IMR-90 (cell line): Measurements from ENCODE around the gene MAP4K1.

Source experiments
- BHLHE40 ChIP-seq: fragments of 150-350 bp; IDR thresholded peaks from 2 replicates; pipeline ENCODE4 v1.6.1; 2016; ENCODE audit warnings: mild to moderate bottlenecking, low read depth, low read length
- CEBPB ChIP-seq: IDR thresholded peaks from 2 replicates; pipeline ENCODE4 v1.6.1; 2012; ENCODE audit warnings: low read depth, low read length, improper control_type of control experiment
- CTCF ChIP-seq: conservative IDR thresholded peaks from 2 replicates; pipeline ENCODE4 v1.5.1; 2012; ENCODE audit warnings: mild to moderate bottlenecking, low read depth, low read length, improper control_type of control experiment
- MAFK ChIP-seq: IDR thresholded peaks from 2 replicates; pipeline ENCODE4 v1.6.1; 2012; ENCODE audit warnings: low read depth, low read length, improper control_type of control experiment
- NFE2L2 ChIP-seq: fragments of 150-350 bp; IDR thresholded peaks from 2 replicates; pipeline ENCODE4 v1.6.1; 2016; ENCODE audit warnings: low read depth, mild to moderate bottlenecking, low read length
- POLR2A ChIP-seq: IDR thresholded peaks from 2 replicates; pipeline ENCODE4 v1.6.1; 2012; ENCODE audit warnings: mild to moderate bottlenecking, low read depth, low read length
- RCOR1 ChIP-seq: IDR thresholded peaks from 2 replicates; pipeline ENCODE4 v1.6.1; 2012; ENCODE audit warnings: mild to moderate bottlenecking, low read length, improper control_type of control experiment; ENCODE audit not compliant: insufficient replicate concordance
- RFX5 ChIP-seq: IDR thresholded peaks from 2 replicates; pipeline ENCODE4 v1.8.0; 2012; ENCODE audit warnings: low read depth, mild to moderate bottlenecking, low read length, moderate library complexity
- SMC3 ChIP-seq: fragments of 150-350 bp; IDR thresholded peaks from 2 replicates; pipeline ENCODE4 v1.6.1; 2016; ENCODE audit warnings: low read depth, mild to moderate bottlenecking, antibody characterized with exemption, low read length, moderate library complexity
- USF2 ChIP-seq: fragments of 150-350 bp; IDR thresholded peaks from 2 replicates; pipeline ENCODE4 v1.6.1; 2017; ENCODE audit warnings: mild to moderate bottlenecking, antibody characterized with exemption, low read length, low read depth

- TF ChIP-seq POLR2A (no peak), CTCF (no peak), RFX5 (no peak), USF2 (no peak), CEBPB (no peak), SMC3 (no peak), BHLHE40 (no peak), RCOR1 (no peak), NFE2L2 (no peak), MAFK (no peak)
These were observed 56.6 kb downstream of the MAP4K1 start for GRCh38 chr19:38561053-38561606.
